B cell (primary cell): ENCODE data around the gene PROB1. TPM values are rescaled to one million over a fixed set of nuclear protein-coding genes. Genes with fewer than 3 reads are reported as not detected.
"Not testable (repeated sequence)": the region's sequence is repeated elsewhere in the genome, so short reads cannot be mapped to it uniquely, and the experiment has no call there.

Experiments
- ATAC-seq: fragments of 200-7000 bp; cut with Tn5 transposase; one replicate; pipeline ENCODE4 v1.10.0; 2021; ENCODE audit warnings: low read depth, mild to moderate bottlenecking, moderate number of reproducible peaks, moderate library complexity
- CTCF ChIA-PET: fragments of 350-600 bp; sonication (Branson Sonifier 250); formaldehyde crosslinking; loops from one replicate; lab custom pipeline; 2021; ENCODE audit warnings: antibody characterized with exemption, inconsistent platforms; lab: Charles Lee
- POLR2A ChIA-PET: fragments of 350-600 bp; sonication (Branson Sonifier 250); formaldehyde crosslinking; loops from one replicate; lab custom pipeline; 2021; ENCODE audit warnings: antibody characterized with exemption; lab: Charles Lee
- DNase-seq: peaks from one replicate; pipeline ENCODE4 v3.0.0; 2013
- H2AFZ ChIP-seq: 2 replicates; pipeline ENCODE4 v1.6.1; 2012; ENCODE audit warnings: mild to moderate bottlenecking, low read depth, low read length; ENCODE audit not compliant: insufficient read depth, poor library complexity, severe bottlenecking
- H3K27ac ChIP-seq, 2 donors: 1 replicate in 1 of 2; 2 replicates in 1 of 2; pipeline ENCODE4 v1.5.1; 2012 to 2013; ENCODE audit warnings: low read length in 2 of 2, mild to moderate bottlenecking in 2 of 2, moderate library complexity in 1 of 2
- H3K27me3 ChIP-seq, 4 experiments: fragments of 200-600 bp in 1 of 4; sonication (generic) in 1 of 4; replicated peaks in 1 of 4; 1 replicate in 2 of 4; 2 replicates in 2 of 4; pipeline versions ENCODE4 v1.6.1 to v1.7.0; 2013 to 2016; ENCODE audit warnings: low read length in 3 of 4, mild to moderate bottlenecking in 2 of 4, mixed read lengths in 1 of 4, moderate library complexity in 1 of 4; ENCODE audit not compliant: insufficient read depth in 4 of 4, control insufficient read depth in 3 of 4; ENCODE audit errors: control extremely low read depth in 1 of 4
- H3K36me3 ChIP-seq, 2 experiments: replicated peaks in 1 of 2; 1 replicate in 1 of 2; 2 replicates in 1 of 2; pipeline versions ENCODE4 v1.6.1 to v1.7.1; 2013; ENCODE audit warnings: low read length in 1 of 2; ENCODE audit not compliant: insufficient read depth in 2 of 2, control insufficient read depth in 1 of 2; ENCODE audit errors: control extremely low read depth in 1 of 2, extremely low read depth in 1 of 2
- H3K4me1 ChIP-seq, 2 donors: fragments of 200-600 bp in 1 of 2; sonication (generic) in 1 of 2; 1 replicate in 1 of 2; 2 replicates in 1 of 2; pipeline versions ENCODE4 v1.5.1 to v1.6.1; 2013 to 2017; ENCODE audit warnings: low read length in 2 of 2; ENCODE audit not compliant: control insufficient read depth in 2 of 2, insufficient read depth in 2 of 2
- H3K4me2 ChIP-seq: replicated peaks from 2 replicates; pipeline ENCODE3; 2012; ENCODE audit warnings: mild to moderate bottlenecking, low read depth, low read length; ENCODE audit not compliant: poor library complexity, severe bottlenecking
- H3K4me3 ChIP-seq, 5 experiments: fragments of 200-600 bp in 1 of 5; sonication (generic) in 1 of 5; 1 replicate in 3 of 5; 2 replicates in 2 of 5; pipeline versions ENCODE4 v1.5.1 to v1.7.0; 2011 to 2016; ENCODE audit warnings: low read length in 4 of 5, mild to moderate bottlenecking in 4 of 5, low read depth in 2 of 5, control low read depth in 1 of 5, moderate library complexity in 1 of 5; ENCODE audit not compliant: insufficient read depth in 1 of 5; ENCODE audit errors: control extremely low read depth in 1 of 5, extremely low read depth in 1 of 5
- H3K79me2 ChIP-seq: fragments of 200-600 bp; sonication (generic); one replicate; pipeline ENCODE4 v1.6.0; 2016; ENCODE audit warnings: low read length; ENCODE audit not compliant: control insufficient read depth, insufficient read depth
- H3K9ac ChIP-seq: fragments of 200-600 bp; sonication (generic); 2 replicates; pipeline ENCODE4 v1.6.1; 2017; ENCODE audit warnings: mild to moderate bottlenecking, low read length, moderate library complexity
- H3K9me3 ChIP-seq, 3 donors: one replicate each; pipeline versions ENCODE4 v1.6.1 to v1.7.1; 2013; ENCODE audit warnings: low read length in 2 of 3; ENCODE audit not compliant: control insufficient read depth in 2 of 3, insufficient read depth in 1 of 3; ENCODE audit errors: control extremely low read depth in 1 of 3
- H4K20me1 ChIP-seq: 2 replicates; pipeline ENCODE4 v1.6.0; 2012; ENCODE audit warnings: mild to moderate bottlenecking, low read length; ENCODE audit not compliant: insufficient read depth, control insufficient read depth, poor library complexity, severe bottlenecking
- H3K27ac Mint-ChIP-seq: one replicate; pipeline ENCODE4 v1.8.0; 2021; ENCODE audit warnings: mixed read lengths
- H3K27me3 Mint-ChIP-seq: one replicate; pipeline ENCODE4 v1.8.0; 2021; ENCODE audit warnings: mixed read lengths
- H3K4me1 Mint-ChIP-seq: one replicate; pipeline ENCODE4 v1.8.0; 2021; ENCODE audit warnings: mixed read lengths
- H3K4me3 Mint-ChIP-seq: one replicate; pipeline ENCODE4 v1.8.0; 2021; ENCODE audit warnings: mixed read lengths
- H3K9me3 Mint-ChIP-seq: one replicate; pipeline ENCODE4 v1.8.0; 2022; ENCODE audit warnings: mixed read lengths; ENCODE audit not compliant: insufficient read depth
- EZH2 ChIP-seq: IDR thresholded peaks from 2 replicates; pipeline ENCODE4 v1.6.1; 2012; ENCODE audit warnings: borderline replicate concordance, low read depth, mild to moderate bottlenecking, moderate library complexity, low read length; ENCODE audit not compliant: insufficient read depth, poor library complexity, severe bottlenecking
- WGBS: methylation state at CpG from one replicate; pipeline ENCODE4 v1.1.5; 2013; ENCODE audit warnings: missing lambda C conversion rate; ENCODE audit not compliant: insufficient coverage; 5-methylcytosine and 5-hydroxymethylcytosine counted together
- intact Hi-C: fragments of 100-400 bp; cut with micrococcal nuclease; formaldehyde crosslinking; loops from one replicate; pipeline ENCODE4 v1.10.0; 2022
- polyA plus RNA-seq: library from polyadenylated mRNA; depleted of rRNA; stranded (reverse); fragments of >200 nt; gene quantifications from 2 replicates; pipeline ENCODE4 v1.2.3, GENCODE V29; 2012
- total RNA-seq, 2 donors: library from RNA; stranded (reverse); fragments of 120-200 nt in 1 of 2; gene quantifications; 1 replicate in 1 of 2; 2 replicates in 1 of 2; pipeline versions ENCODE4 v1.2.3 to v1.2.4, GENCODE V29; 2013 to 2022
- TF ChIP-seq, protein P1 (sequence below): fragments of 200-600 bp; IDR thresholded peaks from one replicate; pipeline ENCODE4 v1.8.0; 2022; ENCODE audit warnings: antibody characterized with exemption, mild to moderate bottlenecking

Gene PROB1
- total and polyA plus RNA-seq, 2 donors (not counting 1 experiment from before 2014, with no cell fraction given) = 1.2 to 3.7 TPM

DNA sequence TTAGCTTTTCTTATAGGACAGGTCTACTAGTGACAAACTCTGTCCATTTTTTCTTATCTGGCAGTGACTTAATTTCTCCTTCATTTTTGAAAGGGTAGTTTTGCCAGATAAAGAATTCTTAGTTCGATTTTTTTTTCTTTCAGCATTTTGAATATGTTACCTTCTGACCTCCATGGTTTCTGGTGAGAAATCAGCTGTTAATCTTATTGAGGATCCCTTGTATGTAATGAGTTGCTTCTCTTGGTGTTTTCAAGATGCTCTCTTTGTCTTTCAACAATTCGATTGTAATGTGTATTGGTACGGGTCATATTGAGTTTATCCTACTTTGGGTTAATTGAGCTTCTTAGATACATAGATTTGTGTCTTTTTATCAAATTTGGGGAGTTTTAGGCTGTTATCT, 40.7 kb downstream of the PROB1 start:
- no peak overlapping the region for H3K9ac ChIP-seq
- TF ChIP-seq EZH2 = no peak
- TF ChIP-seq, protein P1, sequence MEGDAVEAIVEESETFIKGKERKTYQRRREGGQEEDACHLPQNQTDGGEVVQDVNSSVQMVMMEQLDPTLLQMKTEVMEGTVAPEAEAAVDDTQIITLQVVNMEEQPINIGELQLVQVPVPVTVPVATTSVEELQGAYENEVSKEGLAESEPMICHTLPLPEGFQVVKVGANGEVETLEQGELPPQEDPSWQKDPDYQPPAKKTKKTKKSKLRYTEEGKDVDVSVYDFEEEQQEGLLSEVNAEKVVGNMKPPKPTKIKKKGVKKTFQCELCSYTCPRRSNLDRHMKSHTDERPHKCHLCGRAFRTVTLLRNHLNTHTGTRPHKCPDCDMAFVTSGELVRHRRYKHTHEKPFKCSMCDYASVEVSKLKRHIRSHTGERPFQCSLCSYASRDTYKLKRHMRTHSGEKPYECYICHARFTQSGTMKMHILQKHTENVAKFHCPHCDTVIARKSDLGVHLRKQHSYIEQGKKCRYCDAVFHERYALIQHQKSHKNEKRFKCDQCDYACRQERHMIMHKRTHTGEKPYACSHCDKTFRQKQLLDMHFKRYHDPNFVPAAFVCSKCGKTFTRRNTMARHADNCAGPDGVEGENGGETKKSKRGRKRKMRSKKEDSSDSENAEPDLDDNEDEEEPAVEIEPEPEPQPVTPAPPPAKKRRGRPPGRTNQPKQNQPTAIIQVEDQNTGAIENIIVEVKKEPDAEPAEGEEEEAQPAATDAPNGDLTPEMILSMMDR = no peak
- intact Hi-C loops = no loop called here
- ChIA-PET POLR2A (no interaction called here), CTCF (interaction anchor here (1.4 kb wide), 1 partner anchor 12 kb away, joined by 4 read pairs; the partner anchor contains the start of gene PAIP2)
- Mint-ChIP-seq H3K27ac (no peak overlapping the region), H3K4me3 (no peak overlapping the region), H3K4me1 (peaks cover 34% of the 10 kb centered on the region), H3K9me3 (no peaks in the 10 kb centered on the region), H3K27me3 (no peaks in the 10 kb centered on the region)
- no peaks in the 10 kb centered on the region for H3K4me1 ChIP-seq
- WGBS = no CpG with 5 or more reads among the region's 3 CpGs
- H3K9me3 ChIP-seq = peaks cover 0 to 4% (median 0%) of the 10 kb centered on the region in 3 donors
- ATAC-seq = no peak
- DNase-seq = no peak
- H3K27ac ChIP-seq = no peak overlapping the region
- H4K20me1 ChIP-seq = peaks cover 93% of the 10 kb centered on the region
- H3K79me2 ChIP-seq = peaks cover 100% of the 10 kb centered on the region
- H2AFZ ChIP-seq = no peak overlapping the region
- no peak overlapping the region for H3K4me2 ChIP-seq
- no peaks in the 10 kb centered on the region for H3K27me3 ChIP-seq
- no peak overlapping the region for H3K4me3 ChIP-seq
- H3K36me3 ChIP-seq = peaks cover 4 to 5% of the 10 kb centered on the region in 2 experiments

DNA sequence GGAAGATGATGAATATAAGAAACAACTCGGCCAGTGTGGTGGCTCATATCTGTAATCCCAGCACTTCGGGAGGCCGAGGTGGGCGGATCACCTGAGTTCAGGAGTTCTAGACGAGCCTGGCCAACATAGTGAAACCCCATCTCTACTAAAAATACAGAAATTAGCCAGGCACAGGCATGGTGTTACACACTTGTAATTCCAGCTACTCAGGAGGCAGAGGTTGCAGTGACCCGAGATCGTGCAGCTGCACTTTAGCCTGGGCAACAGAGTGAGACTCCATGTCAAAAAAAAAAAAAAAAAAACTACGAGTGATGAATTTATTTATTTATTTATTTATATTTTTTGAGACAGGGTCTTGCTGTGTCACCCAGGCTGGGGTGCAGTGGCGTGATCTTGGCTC, 47.0 kb downstream of the PROB1 start:
- H3K4me3 ChIP-seq, H2AFZ ChIP-seq, DNase-seq, H3K9me3 Mint-ChIP-seq, H3K36me3 ChIP-seq, H3K4me3 Mint-ChIP-seq, H3K9me3 ChIP-seq, POLR2A ChIA-PET, ATAC-seq, H3K27ac Mint-ChIP-seq, H3K9ac ChIP-seq, H3K27me3 Mint-ChIP-seq, H3K4me2 ChIP-seq, H3K27me3 ChIP-seq, H3K27ac ChIP-seq: not testable (repeated sequence)
- H3K4me1 ChIP-seq = peaks cover 18 to 25% of the 10 kb centered on the region in 2 donors
- peaks cover 51% of the 10 kb centered on the region for H3K4me1 Mint-ChIP-seq
- intact Hi-C loops = loop anchor here (10.0 kb wide), 1 partner anchor 167 kb away; no protein-coding TSS in a partner anchor
- CTCF ChIA-PET = interaction anchor here (0.6 to 1.1 kb wide), 3 partner anchors 11 to 260 kb away, joined by 3 to 4 read pairs (median 4); no protein-coding TSS in a partner anchor
- H4K20me1 ChIP-seq = peaks cover 88% of the 10 kb centered on the region
- 89% methylated on average over 4 of the region's 9 CpGs for WGBS
- peaks cover 100% of the 10 kb centered on the region for H3K79me2 ChIP-seq

DNA sequence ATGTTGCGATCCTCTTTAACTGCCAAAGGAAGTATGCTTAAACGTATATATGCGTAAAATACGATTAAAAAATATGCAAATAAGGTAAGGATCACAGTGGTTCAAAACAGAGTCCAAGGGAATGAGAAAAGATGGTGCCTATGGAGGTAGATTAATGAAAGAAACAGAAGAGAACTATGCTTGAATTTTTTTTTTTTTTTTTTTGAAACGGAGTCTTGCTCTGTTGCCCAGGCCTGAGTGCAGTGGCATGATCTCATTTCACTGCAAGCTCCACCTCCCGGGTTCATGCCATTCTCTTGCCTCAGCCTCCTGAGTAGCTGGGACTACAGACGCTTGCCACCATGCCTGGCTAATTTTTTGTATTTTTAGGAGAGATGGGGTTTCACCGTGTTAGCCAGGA, 49.5 kb downstream of the PROB1 start:
- H3K36me3 ChIP-seq, CTCF ChIA-PET, H3K9ac ChIP-seq, H3K9me3 ChIP-seq, ATAC-seq, H3K27me3 ChIP-seq, H2AFZ ChIP-seq, H3K9me3 Mint-ChIP-seq, H3K4me2 ChIP-seq, H3K27ac Mint-ChIP-seq, H3K27me3 Mint-ChIP-seq, H3K4me3 Mint-ChIP-seq, H3K27ac ChIP-seq, H3K4me3 ChIP-seq, DNase-seq: not testable (repeated sequence)
- intact Hi-C loops = loop anchor here (10.0 kb wide), 1 partner anchor 169 kb away; no protein-coding TSS in a partner anchor
- H4K20me1 ChIP-seq = peaks cover 78% of the 10 kb centered on the region
- peaks cover 94% of the 10 kb centered on the region for H3K79me2 ChIP-seq
- WGBS = 100% methylated on average over 6 of the region's 8 CpGs
- peaks cover 58% of the 10 kb centered on the region for H3K4me1 Mint-ChIP-seq
- POLR2A ChIA-PET = interaction anchor here (0.6 kb wide), 1 partner anchor 947 kb away, joined by 8 read pairs; no protein-coding TSS in a partner anchor
- peaks cover 29 to 39% of the 10 kb centered on the region in 2 donors for H3K4me1 ChIP-seq
